Neutrophil (primary cell): ENCODE results near the gene TFG.

Experiments
- H3K27ac ChIP-seq: fragments of 200-600 bp; sonication (generic); 2 replicates; pipeline ENCODE4 v1.5.1; 2016; ENCODE audit warnings: mild to moderate bottlenecking, moderate library complexity
- H3K27me3 ChIP-seq: fragments of 200-600 bp; sonication (generic); 2 replicates; pipeline ENCODE4 v1.6.0; 2016; ENCODE audit warnings: mild to moderate bottlenecking
- H3K36me3 ChIP-seq: fragments of 200-600 bp; sonication (generic); 2 replicates; pipeline ENCODE4 v1.5.1; 2017
- H3K4me1 ChIP-seq, 2 experiments: fragments of 200-600 bp in 1 of 2; sonication (generic) in 1 of 2; 1 replicate in 1 of 2; 2 replicates in 1 of 2; pipeline versions ENCODE4 v1.5.1 to v1.6.1; 2013 to 2016; ENCODE audit warnings: low read depth in 1 of 2, low read length in 1 of 2, mild to moderate bottlenecking in 1 of 2, moderate library complexity in 1 of 2; ENCODE audit not compliant: control insufficient read depth in 1 of 2, insufficient read depth in 1 of 2
- H3K4me3 ChIP-seq, 2 experiments: fragments of 200-600 bp in 1 of 2; sonication (generic) in 1 of 2; 1 replicate in 1 of 2; 2 replicates in 1 of 2; pipeline ENCODE4 v1.5.1; 2013 to 2016; ENCODE audit warnings: low read depth in 1 of 2, low read length in 1 of 2, mild to moderate bottlenecking in 1 of 2, moderate library complexity in 1 of 2
- H3K9me3 ChIP-seq: fragments of 200-600 bp; sonication (generic); 2 replicates; pipeline ENCODE4 v1.5.1; 2016
- TF ChIP-seq, protein P1 (sequence below): fragments of 200-600 bp; sonication (generic); IDR thresholded peaks from 2 replicates; pipeline ENCODE4 v1.5.1; 2016; ENCODE audit warnings: antibody characterized with exemption

Gene TFG

DNA sequence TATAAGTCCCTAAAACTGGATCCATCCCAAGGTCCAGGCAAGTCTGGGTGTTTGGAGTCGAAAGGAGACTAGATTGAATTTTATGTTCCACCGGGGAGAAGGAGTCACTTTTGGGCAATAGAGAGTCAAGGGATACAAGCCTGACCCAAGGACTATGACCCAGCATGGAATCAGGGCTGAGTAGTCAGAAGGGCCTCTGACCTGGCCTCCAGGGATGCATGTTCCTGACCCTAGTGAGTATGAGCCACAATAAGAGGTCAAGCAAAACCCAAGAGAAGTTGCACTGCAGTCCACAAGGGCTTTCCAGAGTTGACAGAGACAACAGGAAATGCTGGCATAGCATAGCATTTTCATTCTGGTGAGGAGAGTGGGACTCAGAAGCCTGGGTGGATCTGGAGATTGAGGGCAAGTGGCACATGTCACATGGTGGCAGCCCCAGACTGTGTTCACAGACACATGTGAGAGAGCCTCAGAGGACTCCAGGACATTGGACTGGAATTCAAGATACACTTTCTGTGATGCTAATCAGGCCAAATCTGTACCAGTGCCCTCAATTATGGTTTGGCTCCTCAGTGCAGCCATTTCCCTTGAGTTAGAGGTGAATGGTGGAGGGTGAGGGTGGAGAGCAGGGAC is 66.9 kb downstream of the TFG start:
- Histone ChIP-seq H3K36me3 (no peaks in the 10 kb centered on the region), H3K27me3 (no peaks in the 10 kb centered on the region), H3K4me1 (no peaks in the 10 kb centered on the region), H3K27ac (no peak overlapping the region), H3K9me3 (no peaks in the 10 kb centered on the region), H3K4me3 (no peak overlapping the region)
- TF ChIP-seq, protein P1, sequence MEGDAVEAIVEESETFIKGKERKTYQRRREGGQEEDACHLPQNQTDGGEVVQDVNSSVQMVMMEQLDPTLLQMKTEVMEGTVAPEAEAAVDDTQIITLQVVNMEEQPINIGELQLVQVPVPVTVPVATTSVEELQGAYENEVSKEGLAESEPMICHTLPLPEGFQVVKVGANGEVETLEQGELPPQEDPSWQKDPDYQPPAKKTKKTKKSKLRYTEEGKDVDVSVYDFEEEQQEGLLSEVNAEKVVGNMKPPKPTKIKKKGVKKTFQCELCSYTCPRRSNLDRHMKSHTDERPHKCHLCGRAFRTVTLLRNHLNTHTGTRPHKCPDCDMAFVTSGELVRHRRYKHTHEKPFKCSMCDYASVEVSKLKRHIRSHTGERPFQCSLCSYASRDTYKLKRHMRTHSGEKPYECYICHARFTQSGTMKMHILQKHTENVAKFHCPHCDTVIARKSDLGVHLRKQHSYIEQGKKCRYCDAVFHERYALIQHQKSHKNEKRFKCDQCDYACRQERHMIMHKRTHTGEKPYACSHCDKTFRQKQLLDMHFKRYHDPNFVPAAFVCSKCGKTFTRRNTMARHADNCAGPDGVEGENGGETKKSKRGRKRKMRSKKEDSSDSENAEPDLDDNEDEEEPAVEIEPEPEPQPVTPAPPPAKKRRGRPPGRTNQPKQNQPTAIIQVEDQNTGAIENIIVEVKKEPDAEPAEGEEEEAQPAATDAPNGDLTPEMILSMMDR, result no peak

DNA sequence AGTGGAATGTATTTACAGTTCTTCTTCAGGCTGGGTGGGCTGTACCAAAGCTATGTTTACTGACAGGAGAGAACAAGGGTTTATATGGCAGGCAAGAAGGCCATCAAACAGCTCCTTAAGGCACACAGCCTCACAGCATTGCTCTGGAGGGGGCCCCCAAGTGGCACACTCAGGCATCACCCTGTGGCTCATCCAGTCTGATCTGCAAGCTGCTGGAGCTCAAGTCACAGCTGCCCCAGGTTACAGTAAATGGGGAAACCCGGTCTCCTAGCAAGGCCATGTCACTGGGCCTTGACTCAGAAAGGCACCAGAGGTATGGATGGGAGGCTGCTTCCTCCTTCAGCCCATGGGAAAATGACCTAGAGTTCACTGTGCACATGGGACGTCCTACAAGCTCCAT is 67.5 kb downstream of the TFG start:
- Histone ChIP-seq H3K4me3 (no peak overlapping the region), H3K27ac (no peak overlapping the region), H3K27me3 (no peaks in the 10 kb centered on the region), H3K36me3 (no peaks in the 10 kb centered on the region), H3K4me1 (no peaks in the 10 kb centered on the region), H3K9me3 (no peaks in the 10 kb centered on the region)
- TF ChIP-seq, protein P1, result no peak

DNA sequence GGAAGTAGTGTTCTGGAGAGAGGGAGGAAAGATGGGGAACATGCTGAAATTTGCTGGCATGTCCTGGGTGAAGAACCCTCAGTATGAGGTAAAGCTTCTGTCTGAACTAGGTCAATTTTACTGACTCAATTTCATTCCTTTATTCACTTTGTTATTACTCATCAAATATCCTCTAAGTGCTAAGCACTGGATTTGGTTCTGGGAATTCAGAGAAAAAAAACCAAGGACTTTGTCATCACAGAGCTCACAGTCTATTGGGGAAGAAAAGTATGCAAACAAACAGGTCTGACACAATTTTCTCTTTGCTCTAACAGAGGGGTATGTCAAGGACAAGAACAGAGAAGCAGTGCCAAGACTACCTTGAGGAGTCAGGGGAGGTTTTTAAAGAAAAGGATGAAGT is 68.0 kb downstream of the TFG start:
- Histone ChIP-seq H3K4me3 (no peak overlapping the region), H3K4me1 (no peaks in the 10 kb centered on the region), H3K27ac (no peak overlapping the region), H3K36me3 (no peaks in the 10 kb centered on the region), H3K27me3 (no peaks in the 10 kb centered on the region), H3K9me3 (no peaks in the 10 kb centered on the region)
- TF ChIP-seq, protein P1, result no peak

DNA sequence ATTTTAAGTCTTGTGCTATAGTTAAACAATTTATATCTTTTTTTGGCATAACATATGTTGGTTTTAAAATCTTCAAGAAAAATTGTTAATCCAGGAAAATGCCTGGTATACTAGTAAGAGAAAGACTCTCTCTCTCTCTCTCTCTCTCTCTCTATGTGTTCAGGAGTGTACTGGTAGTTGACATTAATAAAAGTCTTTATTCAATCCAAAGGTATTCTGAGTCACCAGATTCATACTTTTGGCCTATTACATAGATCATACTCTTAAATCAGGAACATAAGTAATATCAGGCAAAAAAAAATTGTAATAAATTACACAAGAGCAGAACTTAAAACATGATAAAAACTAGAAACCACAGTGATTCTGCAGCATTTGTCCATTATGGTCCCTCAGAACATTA is 70.2 kb downstream of the TFG start:
- Histone ChIP-seq H3K4me3 (no peak overlapping the region), H3K4me1 (no peaks in the 10 kb centered on the region), H3K27me3 (no peaks in the 10 kb centered on the region), H3K27ac (no peak overlapping the region), H3K9me3 (no peaks in the 10 kb centered on the region), H3K36me3 (no peaks in the 10 kb centered on the region)
- TF ChIP-seq, protein P1, result no peak

DNA sequence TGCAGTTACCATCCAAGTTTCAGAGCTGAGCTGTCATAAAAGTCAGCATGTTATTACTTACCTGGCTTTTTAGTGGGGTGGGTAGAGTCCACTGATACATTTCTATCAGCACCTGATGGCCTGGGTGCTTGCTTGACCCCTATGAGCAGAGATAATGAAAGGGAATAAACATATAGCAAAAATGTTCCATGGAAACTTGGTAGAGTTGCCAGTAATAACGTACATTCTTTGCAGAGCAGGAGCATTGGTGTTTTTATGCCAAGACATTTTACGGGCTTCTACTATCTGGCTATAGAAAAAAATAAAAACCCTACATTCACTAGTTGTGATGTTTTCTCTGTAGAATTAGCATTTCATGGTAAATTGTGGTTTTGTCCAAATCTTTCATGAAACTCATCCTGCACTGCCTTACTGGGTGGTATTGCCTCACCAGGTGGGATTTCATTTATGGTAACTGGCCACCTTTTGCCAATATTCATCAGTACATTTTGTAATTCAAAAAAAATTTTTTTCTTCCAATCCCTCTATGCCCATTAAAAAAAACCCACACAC is 70.9 kb downstream of the TFG start:
- Histone ChIP-seq H3K27me3 (no peaks in the 10 kb centered on the region), H3K4me3 (no peak overlapping the region), H3K36me3 (no peaks in the 10 kb centered on the region), H3K9me3 (no peaks in the 10 kb centered on the region), H3K27ac (no peak overlapping the region), H3K4me1 (no peaks in the 10 kb centered on the region)
- TF ChIP-seq, protein P1, result no peak
